Activated naive CD4-positive, alpha-beta T cell treated with anti-CD3 and anti-CD28 coated beads, Interleukin-2, amount 50 U/mL, for 24 hours (primary cell): ENCODE data around the gene SCAF4.

Source experiments
- H3K27ac Mint-ChIP-seq: one replicate; pipeline ENCODE4 v1.8.0; 2021; ENCODE audit warnings: mild to moderate bottlenecking, mixed read lengths
- H3K27me3 Mint-ChIP-seq: one replicate; pipeline ENCODE4 v1.8.0; 2021; ENCODE audit warnings: mixed read lengths
- H3K36me3 Mint-ChIP-seq: one replicate; pipeline ENCODE4 v1.8.0; 2021; ENCODE audit warnings: mixed read lengths
- H3K4me1 Mint-ChIP-seq: one replicate; pipeline ENCODE4 v1.8.0; 2021; ENCODE audit warnings: mixed read lengths
- H3K4me3 Mint-ChIP-seq: one replicate; pipeline ENCODE4 v1.8.0; 2021; ENCODE audit warnings: mild to moderate bottlenecking, mixed read lengths
- H3K9me3 Mint-ChIP-seq: one replicate; pipeline ENCODE4 v1.8.0; 2021; ENCODE audit warnings: mixed read lengths

Gene SCAF4

DNA sequence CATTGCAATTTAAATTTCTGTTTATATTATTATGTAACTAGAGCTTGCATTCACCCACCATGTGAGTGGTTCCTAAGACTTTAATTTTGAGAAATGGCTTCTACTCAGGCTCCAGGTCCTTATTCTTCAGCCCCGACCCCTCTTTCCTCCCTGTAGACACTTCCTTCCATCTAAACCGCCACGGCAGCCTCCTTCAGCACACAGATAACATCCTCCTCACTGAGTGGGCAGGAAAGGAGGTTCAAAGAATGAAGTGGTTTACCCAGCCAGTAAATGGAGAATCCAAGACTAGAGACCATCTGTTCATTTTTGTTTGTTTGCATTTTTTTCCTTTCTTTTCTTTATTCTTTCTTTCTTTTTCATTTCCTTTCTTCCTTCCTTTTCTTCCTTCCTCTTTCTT lies 109.5 kb downstream of the SCAF4 start:
- Mint-ChIP-seq H3K4me3 (no peak overlapping the region), H3K4me1 (peaks cover 7% of the 10 kb centered on the region), H3K36me3 (no peaks in the 10 kb centered on the region), H3K27me3 (no peaks in the 10 kb centered on the region), H3K9me3 (no peaks in the 10 kb centered on the region), H3K27ac (no peak overlapping the region)
